HG02642 (cell line): Measurements from ENCODE around the gene ZNF775.
A peak's percentile ranks its signal among the peaks of the same experiment; 100 is the strongest.

Experiments
- ATAC-seq: cut with Tn5 transposase; IDR thresholded peaks from one replicate; pipeline ENCODE4 v1.9.1; 2021; ENCODE audit warnings: mild to moderate bottlenecking; ENCODE audit not compliant: unreplicated experiment, poor library complexity

ZNF775 gene

DNA sequence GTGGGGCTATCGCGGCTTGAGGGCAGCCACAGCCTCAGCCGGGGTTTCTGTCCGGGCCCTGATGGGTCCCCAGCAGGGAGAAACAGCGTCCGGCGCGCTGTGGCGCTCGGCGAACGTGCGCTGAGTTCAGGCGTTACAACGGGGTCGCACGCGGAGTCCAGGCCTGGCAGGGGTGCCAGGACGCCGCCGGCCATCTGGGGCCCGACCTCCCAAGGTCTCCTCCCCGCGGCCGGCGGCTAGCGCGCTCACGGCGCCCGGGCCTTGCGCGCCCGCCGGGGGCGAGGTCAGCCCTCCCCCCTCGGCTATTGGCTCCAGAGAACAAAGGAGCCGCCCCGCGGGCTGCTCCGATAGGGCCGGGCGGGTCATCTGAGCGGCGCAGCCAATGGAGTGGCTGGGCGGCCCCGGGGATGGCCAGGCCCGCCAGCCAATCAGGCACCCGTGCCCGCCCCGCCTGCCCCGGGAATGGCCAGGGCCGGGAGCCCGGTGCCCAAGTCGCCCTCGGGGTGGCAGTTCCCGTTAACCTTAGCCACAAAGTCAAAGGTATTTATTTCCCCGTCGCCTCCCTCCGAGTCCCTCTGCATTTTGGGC, at the start of gene ZNF775:
ZNF775 (plus strand) TSS at position 478 of the 588 bp plus-strand sequence. CDS start 9,141 bp downstream, outside the sequence.
- peak; percentile 79 for ATAC-seq

DNA sequence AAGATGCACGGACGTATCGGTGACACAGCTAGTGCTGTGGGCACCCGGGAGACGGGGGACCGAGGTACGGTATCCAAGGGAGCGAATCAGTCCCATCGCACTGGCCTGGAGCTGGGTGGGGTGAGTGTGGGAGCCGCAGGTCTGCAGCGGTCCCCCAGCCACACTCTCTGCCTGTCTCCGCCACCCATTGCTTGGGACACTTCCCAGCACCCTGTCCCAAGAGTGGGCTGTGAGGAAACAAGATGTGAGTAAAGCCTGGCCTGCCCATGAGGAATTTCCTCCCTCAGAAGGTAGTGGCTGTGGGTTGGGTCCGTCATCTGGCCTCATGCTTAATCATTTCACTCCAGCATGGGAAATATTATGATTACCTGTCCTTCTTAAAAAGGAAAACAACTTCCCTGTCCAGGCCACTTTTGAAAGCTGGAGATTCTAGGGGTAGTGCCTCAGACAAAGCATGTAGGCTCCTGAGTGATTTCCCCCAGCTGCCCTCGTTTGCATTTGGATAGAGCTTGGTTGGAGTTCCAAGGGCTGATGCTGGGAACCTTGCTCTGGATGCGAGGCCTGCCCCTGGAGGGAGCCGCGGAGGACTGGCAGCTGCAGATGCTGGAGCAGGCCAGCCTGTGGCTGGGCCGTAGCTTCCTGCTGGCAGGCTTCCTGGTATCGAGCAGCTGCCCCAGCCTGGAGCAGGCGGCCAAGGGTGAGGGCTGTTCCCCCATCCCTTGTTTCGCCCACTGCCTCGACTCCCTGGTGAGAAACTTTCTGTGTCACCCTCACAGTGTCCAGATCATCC, 49.6 kb upstream of the ZNF775 start:
- no peak for ATAC-seq

DNA sequence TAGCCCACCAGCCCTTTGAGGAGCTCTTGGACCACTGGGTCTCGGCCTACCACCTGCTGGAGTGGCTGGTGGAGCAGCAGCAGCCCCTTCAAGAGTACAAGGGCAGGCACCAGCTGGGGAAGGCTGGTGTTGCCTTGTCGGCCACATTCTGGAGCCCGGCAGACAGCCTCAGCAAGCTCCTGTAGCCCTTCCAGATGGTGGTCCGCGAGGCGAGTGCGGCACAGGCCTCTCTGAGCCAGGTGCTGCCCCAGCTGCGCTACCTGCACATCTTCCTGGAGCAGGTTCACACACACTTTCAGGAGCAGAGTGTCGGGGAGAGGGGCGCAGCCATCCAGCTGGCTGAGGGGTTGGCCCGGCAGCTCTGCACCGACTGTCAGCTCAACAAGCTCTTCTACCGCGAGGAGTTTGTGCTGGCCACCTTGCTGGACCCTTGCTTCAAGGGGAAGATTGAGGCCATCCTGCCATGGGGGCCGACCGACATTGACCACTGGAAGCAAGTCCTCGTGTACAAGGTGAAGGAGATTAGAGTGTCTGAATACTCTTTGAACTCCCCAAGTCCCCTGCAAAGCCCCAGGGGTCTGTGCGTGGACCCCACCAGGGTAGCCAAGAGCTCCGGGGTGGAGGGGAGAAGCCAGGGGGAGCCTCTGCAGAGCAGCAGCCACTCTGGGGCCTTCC, 48.8 kb upstream of the ZNF775 start:
- no peak for ATAC-seq

DNA sequence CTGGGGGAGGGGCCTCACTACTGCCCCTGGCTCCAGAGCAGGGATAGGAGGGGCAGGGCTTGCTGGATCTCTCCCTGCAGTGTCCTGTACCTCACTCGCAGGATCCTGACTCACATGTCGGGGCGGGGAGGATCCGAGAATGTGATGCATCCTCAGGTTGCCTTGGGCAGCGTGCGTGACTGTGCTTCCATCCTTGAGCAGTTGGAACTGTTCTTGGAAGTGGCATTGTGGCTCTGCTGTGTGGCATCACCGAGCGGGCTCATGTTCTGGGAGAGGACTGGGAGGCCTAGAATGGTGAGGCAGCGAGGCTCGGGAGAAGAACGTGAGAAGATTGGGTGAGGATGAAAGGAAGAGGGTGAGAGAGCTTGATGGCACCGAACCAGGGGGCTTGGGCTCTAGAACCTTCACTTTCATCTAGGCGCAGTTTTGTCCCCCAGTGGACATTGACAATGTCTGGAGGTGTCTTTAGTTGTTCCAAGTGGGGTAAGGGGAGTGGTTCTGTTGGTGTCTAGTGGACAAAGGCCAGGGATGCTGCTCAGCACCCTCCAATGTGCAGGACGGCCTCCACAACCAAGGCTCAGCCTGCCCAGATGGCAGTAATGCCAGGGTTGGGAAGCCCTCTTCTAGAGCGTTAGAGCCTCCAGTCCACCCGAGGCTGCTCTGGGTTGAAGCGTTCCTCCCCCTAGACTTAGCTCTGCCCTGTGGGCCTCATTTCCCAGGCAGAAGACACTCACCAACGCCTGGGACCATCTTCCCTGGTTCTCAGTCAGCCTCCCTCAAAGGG, 46.1 kb upstream of the ZNF775 start:
- ATAC-seq: no peak

DNA sequence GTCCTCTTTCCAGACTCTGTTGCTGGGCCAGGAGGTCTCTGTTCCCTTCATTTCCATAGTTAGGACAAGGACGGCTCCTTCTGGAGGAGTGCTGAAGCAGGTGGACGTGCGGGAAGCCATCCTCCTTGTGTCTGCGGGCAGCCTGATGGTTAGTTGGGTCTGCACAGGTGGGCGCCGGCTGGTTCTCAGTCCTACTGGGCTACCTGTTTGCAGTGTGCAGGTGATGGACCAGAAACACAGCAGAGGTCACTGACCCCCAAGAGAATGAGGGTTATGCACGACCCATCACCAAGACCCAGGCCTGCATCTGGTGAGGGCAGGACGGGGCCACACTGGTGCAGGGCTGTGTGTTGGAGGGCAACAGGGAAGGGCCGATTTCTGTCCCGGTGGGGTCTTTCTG, 45.5 kb upstream of the ZNF775 start:
- no peak for ATAC-seq

DNA sequence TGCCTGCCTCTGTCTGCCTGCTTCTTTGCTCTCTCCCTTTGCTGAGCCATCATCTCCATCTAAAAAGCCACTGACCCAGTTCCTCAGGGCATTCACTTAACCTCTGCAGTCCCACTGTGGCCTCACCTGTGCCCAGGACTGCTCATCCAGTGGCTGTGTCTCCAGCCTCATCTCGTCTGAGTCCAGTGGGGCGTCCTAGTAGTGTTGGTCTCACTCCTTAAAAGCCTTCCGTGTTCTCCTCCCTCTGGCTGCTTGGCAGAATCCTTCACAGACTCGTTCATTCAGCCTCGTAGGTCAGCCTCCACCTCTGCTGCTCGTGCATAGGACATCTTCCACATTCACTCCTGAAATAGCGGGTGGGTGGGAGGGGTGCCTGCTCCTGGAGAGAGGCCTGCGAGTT, 45.0 kb upstream of the ZNF775 start:
- ATAC-seq: no peak

DNA sequence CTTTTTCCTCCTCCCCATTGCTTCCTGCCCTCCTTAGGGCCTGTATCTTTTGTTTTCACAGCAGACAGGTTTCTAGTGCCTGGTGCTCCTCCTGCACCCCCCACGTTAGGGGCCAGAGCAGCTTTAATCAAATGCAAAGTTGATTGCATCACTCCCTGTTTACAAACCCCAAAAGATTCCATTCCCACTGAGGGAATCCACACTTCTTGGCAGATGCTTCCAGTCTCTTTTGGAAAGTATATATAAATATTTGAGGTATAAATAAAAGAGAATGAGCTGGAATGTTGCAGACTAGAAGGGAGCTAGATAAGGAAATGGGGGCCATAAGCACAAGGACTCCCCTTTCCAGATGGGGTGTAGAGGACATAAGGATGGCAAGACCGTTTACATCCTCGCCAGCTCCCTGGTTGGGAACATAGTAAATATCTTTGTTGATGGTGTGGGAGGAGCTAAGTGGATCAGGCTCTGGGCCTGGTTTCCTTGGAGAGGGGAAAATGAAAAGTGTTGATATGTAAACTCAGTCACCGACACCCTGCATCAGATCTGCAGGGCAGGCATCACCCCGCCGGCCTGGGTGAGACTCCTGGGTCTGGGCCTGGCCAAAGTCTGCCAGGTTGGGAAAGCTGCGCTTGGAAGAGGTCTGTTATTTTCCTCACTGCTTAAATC, 43.9 kb upstream of the ZNF775 start:
- no peak for ATAC-seq

DNA sequence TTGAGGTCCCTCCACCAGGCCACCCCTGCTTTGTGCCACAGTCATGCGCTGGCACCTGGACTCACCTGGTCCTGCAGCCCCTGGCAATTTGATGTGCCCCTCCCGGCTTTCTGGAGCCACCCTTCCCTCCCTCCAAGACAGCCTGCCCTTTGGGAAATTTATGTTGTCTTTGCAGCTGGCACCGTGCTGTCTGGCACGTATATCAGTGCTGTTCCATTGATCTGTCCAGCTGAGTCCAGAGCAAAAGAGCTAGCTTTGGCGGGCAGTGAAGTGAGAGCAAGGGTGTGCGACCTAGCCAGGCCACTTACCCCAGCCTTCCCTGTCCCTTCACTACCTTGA, 43.4 kb upstream of the ZNF775 start:
- no peak for ATAC-seq

DNA sequence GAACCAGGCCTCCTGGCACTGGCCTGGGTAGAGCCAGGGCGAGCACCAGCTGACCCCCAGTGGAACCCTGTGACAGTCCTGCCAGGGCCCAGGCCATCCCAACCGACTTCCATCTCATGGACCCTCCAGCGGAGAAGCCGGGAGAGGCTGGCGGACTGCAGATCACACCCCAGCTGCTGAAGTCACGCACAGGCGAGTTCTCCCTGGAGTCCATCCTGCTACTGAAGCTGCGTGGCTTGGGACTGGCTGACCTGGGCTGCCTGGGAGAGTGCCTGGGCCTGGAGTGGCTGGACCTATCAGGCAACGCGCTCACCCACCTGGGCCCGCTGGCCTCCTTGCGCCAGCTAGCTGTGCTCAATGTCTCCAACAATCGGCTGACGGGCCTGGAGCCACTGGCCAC, 42.4 kb upstream of the ZNF775 start:
- ATAC-seq: no peak

DNA sequence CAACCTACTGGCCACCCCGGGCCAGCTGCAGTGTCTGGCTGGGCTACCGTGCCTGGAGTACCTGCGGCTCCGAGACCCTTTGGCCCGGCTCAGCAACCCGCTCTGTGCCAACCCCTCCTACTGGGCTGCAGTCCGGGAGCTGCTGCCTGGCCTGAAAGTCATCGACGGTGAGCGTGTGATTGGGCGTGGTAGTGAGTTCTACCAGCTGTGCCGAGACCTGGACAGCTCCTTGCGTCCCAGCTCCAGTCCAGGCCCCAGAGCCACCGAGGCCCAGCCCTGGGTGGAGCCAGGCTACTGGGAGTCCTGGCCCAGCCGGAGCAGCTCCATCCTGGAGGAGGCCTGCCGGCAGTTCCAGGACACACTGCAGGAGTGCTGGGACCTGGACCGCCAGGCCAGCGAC, 42.0 kb upstream of the ZNF775 start:
- no peak for ATAC-seq

DNA sequence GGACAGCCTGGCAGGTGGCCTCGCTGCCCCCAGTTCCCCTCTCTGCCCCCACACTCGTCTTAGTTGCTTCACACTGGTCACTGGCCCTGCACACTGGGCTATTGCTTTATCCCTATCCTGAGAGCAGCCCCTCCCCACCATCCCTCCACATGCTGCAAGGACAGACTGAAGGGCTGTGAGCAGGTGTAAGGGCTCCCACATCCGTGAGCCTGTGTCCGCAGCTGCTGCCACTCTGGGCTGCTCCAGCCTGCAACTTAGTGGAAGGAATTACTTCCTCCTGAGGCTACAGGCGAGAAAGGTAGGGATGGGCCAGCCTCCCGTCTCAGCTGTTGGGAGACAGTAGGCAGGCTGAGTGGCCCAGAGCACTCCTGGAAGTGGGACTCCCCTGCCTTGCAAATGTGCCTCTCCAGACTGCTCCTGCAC, 41.5 kb upstream of the ZNF775 start:
- ATAC-seq: no peak

DNA sequence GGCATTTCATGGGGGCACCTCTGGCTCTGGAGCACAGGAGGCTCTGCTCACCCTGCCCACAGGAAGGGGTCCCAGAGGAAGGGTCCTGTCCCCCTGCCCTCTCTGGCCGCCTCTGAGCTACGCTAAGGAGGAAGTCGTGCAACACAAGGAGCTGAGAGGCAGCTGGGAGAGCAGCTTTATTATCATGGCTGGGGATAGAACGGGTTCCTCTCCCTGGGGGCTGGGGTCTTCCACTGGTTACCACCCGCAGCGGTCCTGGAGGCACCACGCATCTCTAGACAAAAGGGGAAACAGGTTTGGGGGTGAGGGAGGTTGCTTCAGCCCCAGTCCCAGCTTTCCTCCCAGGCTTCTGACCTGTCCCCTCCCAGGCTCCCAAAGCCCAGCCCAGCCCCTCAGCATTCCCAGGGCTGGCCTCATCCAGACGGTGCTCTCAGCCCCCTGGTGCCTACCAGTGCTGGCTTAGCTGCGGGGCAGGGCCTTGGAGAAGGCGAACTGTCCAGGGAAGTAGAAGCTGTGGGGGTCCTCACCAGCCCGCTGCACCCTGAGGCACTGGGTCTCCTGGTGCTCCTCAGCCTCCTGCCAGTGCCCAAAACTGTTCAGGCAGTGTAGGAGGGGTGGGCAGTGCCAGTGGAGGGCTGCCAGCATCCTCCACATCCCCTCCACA, 40.8 kb upstream of the ZNF775 start:
- no peak for ATAC-seq

DNA sequence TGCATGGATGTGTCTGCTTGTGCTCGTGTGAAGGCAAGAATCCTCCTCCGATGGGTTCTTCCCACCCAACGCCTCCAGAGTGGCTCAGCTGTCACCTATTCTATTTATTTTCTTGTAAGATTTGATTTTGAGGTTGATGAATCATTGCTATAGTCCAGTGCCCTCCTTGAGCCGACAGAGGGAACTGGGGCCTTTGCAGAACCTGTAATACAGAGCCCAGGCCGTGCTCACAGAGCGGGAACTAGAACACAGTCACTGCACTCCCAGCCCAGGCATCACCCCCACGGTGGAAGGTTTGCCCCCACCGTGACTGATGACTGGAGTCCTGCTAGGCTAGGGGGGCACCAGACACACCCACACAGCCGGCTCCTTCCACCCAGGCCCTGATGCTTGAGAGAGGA, 39.7 kb upstream of the ZNF775 start:
- no peak for ATAC-seq

DNA sequence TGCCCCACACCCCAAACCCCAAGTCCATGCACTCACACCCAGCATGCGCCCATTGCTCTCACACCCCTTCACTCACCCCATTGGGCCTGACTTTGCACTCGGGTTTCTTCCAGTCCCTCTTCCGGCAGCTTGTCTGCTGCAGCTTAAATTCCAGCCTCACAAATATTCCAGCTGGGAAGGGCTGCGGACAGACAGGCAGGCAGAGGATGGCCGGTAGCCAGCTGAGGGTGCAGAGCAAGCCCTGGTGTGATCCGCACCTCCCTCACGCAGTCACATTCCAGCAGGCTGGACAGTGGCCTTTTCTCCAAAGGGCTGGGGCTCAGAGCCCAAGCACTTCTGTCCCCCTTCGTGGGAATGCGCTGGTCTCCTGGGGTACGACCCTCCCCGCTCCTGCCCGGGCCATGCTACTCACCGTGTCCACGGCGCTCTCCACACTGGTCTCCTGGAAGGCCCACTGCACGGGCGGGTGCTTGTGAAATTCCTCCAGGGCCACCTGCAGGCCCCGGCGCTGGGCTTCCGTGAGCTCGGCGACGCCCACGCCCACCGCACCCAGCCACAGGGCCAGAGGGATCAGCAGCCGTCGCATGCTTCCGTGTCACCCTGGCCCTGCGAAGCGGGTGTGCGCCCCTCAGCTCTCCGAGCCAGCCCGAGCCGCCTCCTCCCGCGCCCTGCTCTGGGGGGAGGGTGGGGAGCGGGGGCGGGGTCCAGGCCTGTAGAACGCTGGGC, 38.9 kb upstream of the ZNF775 start:
- ATAC-seq: peak; percentile 42

DNA sequence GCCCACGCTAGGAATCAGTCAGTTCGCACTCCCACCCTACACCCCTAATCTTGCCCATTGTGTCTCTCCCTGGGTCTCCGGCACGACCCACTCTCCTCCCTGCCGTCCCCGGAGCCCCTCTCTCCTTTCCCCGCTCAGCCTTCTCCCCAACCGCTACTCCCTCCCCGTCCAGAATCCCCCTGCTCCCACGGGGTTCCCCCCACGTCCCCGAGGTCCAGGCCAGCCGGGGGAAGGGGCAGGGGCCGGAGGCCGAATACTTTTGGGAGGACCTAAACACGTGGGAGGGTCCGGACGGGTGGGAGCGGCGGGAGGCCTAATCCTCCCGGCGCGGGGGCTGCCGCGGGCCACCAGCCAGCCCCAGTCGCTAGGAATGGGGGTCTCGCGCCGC, 38.3 kb upstream of the ZNF775 start:
- ATAC-seq: no peak

DNA sequence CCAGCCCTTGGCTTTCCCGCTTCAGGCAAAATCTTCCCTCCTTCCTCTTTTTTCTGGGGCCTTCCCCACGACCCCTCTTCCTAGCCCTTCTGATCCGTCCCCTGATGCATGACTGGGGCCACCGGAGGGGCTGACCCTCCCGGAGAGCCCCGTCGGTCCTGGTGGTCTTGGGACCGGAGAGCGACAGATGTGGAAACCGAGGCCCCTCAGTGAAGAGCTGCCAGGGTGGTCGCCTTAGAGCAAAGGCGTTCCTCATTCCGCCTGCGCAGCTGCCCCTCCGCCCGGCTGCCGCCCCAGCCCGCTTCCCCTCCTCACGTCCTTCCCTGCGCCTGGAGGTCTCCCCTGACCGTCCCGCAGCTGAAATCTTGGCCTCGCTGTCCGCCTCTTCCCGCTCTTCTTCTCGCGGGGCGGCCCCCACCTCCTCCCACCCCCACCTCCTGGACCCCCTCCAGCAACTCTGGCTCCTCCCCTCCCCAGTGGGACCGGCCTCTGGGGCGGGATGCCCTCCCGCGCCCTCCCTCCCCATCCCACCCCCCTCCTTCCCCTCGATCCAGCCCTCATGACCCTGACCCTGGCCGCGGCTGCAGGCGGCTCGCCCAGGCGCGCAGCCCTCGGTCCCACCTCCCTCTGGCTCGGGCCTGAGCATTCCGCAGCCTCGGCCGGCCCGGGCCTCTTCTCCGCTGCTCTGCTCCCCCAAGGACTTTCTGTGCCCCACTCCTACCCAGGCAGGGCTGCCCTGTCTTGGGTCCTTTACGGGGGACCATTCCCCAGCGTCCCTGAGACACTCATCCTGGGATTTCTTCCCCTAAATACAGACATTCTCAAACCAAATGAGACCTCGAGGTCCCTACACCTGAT, 37.6 kb upstream of the ZNF775 start, which contains the start of gene RARRES2:
RARRES2 (minus strand) TSS at position 367 of the 858 bp plus-strand sequence. CDS start 1,020 bp downstream, outside the sequence.
- no peak for ATAC-seq

DNA sequence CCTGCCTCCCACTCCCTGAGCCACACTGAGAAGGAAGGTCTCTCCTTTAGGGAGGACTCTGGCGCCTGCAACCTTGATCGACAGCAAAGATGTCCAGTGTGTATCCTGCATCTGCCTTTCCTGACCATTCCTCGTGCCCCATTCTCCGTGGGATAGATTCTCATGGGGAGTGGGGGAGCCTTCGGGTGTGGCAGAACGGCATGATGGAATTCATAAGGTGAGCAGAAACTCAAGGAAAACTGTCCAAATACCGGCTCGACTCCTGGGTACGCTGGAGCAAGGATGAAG, 37.1 kb upstream of the ZNF775 start:
- no peak for ATAC-seq

DNA sequence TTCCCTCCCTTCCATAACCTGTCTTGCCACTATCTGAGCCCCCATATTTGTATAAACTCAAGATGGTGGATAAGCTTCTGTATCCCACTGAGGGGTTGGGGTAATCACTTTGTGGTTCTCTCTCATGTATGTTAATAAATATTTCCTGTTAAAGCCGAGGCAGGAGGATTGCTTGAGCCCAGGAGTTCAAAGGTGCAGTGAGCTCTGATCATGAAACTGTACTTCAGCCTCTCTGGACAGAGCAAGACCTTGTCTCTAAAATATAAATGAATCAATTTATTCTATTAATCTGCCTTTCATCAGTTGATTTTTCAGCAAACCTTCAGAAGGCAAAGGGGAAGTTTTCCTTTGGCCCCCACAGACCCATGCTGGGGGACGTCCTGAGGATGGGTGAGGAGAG, 35.9 kb upstream of the ZNF775 start:
- no peak for ATAC-seq
